Parathyroid adenoma (tissue), 2 donors: Measurements from ENCODE around the gene DMAC2L.
"Not testable (repeated sequence)": the region's sequence is repeated elsewhere in the genome, so short reads cannot be mapped to it uniquely, and the experiment has no call there.

Experiments used
- H2AFZ ChIP-seq: fragments of 300-600 bp; sonication (generic); one replicate; pipeline ENCODE4 v1.7.0; 2017; ENCODE audit warnings: antibody characterized with exemption, mild to moderate bottlenecking
- H3K27ac ChIP-seq: fragments of 300-600 bp; sonication (generic); one replicate; pipeline ENCODE4 v1.7.0; 2017
- H3K27me3 ChIP-seq: fragments of 300-600 bp; sonication (generic); one replicate; pipeline ENCODE4 v1.7.0; 2017; ENCODE audit warnings: low read length; ENCODE audit not compliant: control insufficient read depth, insufficient read depth
- H3K36me3 ChIP-seq: fragments of 300-600 bp; sonication (generic); one replicate; pipeline ENCODE4 v1.7.0; 2017; ENCODE audit warnings: low read length; ENCODE audit not compliant: control insufficient read depth, insufficient read depth
- H3K4me1 ChIP-seq: fragments of 300-600 bp; sonication (generic); one replicate; pipeline ENCODE4 v1.7.0; 2017; ENCODE audit warnings: control low read depth
- H3K4me2 ChIP-seq: fragments of 300-600 bp; sonication (generic); one replicate; pipeline ENCODE4 v1.7.0; 2017; ENCODE audit warnings: low read length
- H3K4me3 ChIP-seq: fragments of 300-600 bp; sonication (generic); one replicate; pipeline ENCODE4 v1.7.0; 2017; ENCODE audit warnings: low read depth, low read length
- H3K79me2 ChIP-seq: fragments of 300-600 bp; sonication (generic); one replicate; pipeline ENCODE4 v1.7.0; 2017; ENCODE audit warnings: control low read depth
- H3K9ac ChIP-seq: fragments of 300-600 bp; sonication (generic); one replicate; pipeline ENCODE4 v1.7.0; 2017; ENCODE audit warnings: mild to moderate bottlenecking
- H3K9me3 ChIP-seq: fragments of 300-600 bp; sonication (generic); one replicate; pipeline ENCODE4 v1.7.0; 2017; ENCODE audit warnings: low read length; ENCODE audit not compliant: control insufficient read depth
- TF ChIP-seq, protein P1 (sequence below): fragments of 300-600 bp; sonication (generic); IDR thresholded peaks from one replicate; pipeline ENCODE4 v1.7.0; 2017; ENCODE audit warnings: antibody characterized with exemption, mild to moderate bottlenecking
- donor health status: primary hyperparathyroidism.

Gene DMAC2L

DNA sequence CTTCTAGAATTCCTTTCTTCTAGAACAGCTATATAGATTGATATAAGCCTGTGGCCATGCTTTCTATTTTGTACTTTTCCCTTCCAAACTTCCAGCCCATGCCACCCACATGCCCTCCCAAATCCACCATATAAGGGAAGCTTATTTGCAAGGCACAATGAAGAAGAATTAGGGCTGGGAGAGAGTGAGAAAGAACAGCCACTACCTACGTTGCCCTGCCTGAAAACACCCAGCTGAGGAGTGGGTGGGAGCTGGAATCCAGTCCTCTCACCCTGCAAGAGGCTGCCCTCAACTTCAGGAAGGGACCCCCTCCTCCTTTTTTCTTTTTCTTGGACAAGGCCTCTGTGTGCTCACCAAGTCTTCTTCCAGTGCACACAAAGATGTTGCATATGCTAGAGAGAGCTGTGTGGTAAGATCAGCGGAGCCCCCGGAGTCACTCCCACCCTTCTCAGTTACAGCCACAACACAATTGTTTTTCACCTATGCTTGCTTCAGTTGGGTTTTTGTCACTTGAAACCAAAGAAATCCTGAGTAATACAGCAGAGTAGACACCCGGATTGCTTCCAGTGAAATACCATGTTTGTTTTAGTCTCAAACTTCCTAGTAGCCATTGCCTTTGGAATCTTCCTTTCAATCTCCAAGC, 45.8 kb downstream of the DMAC2L start:
- Histone ChIP-seq H3K4me2 (no peak overlapping the region), H3K4me3 (no peak overlapping the region), H3K79me2 (no peaks in the 10 kb centered on the region), H2AFZ (no peak overlapping the region), H3K9me3 (no peaks in the 10 kb centered on the region), H3K9ac (no peak overlapping the region), H3K27ac (no peak overlapping the region), H3K36me3 (no peaks in the 10 kb centered on the region), H3K4me1 (no peaks in the 10 kb centered on the region), H3K27me3 (no peaks in the 10 kb centered on the region)
- TF ChIP-seq, protein P1, sequence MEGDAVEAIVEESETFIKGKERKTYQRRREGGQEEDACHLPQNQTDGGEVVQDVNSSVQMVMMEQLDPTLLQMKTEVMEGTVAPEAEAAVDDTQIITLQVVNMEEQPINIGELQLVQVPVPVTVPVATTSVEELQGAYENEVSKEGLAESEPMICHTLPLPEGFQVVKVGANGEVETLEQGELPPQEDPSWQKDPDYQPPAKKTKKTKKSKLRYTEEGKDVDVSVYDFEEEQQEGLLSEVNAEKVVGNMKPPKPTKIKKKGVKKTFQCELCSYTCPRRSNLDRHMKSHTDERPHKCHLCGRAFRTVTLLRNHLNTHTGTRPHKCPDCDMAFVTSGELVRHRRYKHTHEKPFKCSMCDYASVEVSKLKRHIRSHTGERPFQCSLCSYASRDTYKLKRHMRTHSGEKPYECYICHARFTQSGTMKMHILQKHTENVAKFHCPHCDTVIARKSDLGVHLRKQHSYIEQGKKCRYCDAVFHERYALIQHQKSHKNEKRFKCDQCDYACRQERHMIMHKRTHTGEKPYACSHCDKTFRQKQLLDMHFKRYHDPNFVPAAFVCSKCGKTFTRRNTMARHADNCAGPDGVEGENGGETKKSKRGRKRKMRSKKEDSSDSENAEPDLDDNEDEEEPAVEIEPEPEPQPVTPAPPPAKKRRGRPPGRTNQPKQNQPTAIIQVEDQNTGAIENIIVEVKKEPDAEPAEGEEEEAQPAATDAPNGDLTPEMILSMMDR = no peak

DNA sequence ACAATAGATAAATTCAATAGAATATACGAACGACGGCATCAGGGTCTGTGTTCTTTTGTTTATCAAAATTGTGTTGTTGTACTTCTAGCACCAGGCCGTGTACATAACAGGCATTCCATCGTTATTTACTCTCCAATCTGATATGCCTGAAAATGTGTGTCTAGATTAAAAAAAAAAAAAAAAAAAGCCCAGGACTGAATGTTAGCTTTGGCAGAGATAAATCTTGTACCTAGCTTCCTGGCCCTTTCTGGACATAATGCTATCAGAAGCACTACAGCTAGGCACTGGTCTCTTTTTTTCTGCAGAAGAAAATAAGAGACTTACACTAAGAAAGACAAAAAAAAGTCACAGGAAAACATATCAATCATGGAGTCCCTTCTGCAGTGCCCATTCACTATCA, 47.5 kb downstream of the DMAC2L start:
- no peak overlapping the region for H3K27ac ChIP-seq
- TF ChIP-seq, protein P1 = no peak
- H3K4me3 ChIP-seq = no peak overlapping the region
- no peaks in the 10 kb centered on the region for H3K36me3 ChIP-seq
- no peak overlapping the region for H3K4me2 ChIP-seq
- H3K9ac ChIP-seq = no peak overlapping the region
- no peak overlapping the region for H2AFZ ChIP-seq
- no peaks in the 10 kb centered on the region for H3K4me1 ChIP-seq
- no peaks in the 10 kb centered on the region for H3K27me3 ChIP-seq
- H3K9me3 ChIP-seq = no peaks in the 10 kb centered on the region
- H3K79me2 ChIP-seq = no peaks in the 10 kb centered on the region

- Histone ChIP-seq H3K9me3 (no peaks in the 10 kb centered on the region), H3K9ac (no peak overlapping the region), H2AFZ (no peak overlapping the region), H3K36me3 (no peaks in the 10 kb centered on the region), H3K79me2 (no peaks in the 10 kb centered on the region), H3K27me3 (no peaks in the 10 kb centered on the region), H3K4me1 (no peaks in the 10 kb centered on the region), H3K4me3 (no peak overlapping the region), H3K27ac (no peak overlapping the region), H3K4me2 (no peak overlapping the region)
- TF ChIP-seq, protein P1 = no peak
Measured at GRCh38 chr14:50360093-50360492, 48.0 kb downstream of the DMAC2L start.

- Histone ChIP-seq H2AFZ (no peak overlapping the region), H3K27ac (no peak overlapping the region), H3K27me3 (no peaks in the 10 kb centered on the region), H3K9me3 (no peaks in the 10 kb centered on the region), H3K9ac (no peak overlapping the region), H3K36me3 (no peaks in the 10 kb centered on the region), H3K79me2 (no peaks in the 10 kb centered on the region), H3K4me1 (no peaks in the 10 kb centered on the region), H3K4me2 (no peak overlapping the region), H3K4me3 (no peak overlapping the region)
- TF ChIP-seq, protein P1 = no peak
Measured at GRCh38 chr14:50360851-50361250, 48.7 kb downstream of the DMAC2L start.

DNA sequence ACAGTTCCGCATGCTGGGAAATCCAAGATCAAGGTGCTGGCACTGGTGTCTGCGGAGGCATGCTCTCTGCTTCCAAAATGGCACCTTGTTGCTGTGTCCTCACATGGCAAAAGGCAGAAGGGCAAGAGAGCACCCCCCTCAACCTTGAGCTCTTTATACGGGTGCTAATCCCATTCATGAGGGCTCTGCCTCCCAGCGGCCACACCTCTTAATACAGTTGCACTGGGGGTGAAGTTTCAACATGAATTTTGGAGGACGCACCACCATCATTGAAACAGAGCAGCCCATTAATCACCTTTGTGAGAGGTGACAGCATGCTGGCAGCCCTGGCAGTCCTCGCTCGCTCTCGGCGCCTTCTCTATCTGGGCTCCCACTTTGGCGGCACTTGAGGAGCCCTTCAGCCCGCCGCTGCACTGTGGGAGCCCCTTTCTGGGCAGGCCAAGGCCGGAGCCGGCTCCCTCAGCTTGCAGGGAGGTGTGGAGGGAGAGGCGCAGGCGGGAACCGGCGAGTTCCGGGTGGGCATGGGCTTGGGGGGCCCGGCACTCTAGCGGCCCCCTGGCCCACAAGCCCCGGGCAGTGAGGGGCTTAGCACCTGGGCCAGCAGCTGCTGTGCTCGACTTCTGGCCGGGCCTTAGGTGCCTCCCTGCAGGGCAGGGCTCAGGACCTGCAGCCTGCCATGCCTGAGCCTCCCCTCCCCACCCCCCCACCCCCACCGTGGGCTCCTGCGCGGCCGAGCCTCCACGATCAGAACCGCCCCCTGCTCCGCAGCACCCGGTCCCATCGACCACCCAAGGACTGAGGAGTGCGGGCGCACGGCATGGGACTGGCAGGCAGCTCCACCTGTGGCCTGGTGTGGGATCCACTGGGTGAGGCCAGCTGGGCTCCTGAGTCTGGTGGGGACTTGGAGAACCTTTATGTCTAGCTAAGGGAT, 49.6 kb downstream of the DMAC2L start:
- H3K4me1 ChIP-seq, H2AFZ ChIP-seq, H3K27me3 ChIP-seq, H3K9ac ChIP-seq, H3K36me3 ChIP-seq, H3K79me2 ChIP-seq, H3K4me2 ChIP-seq, H3K4me3 ChIP-seq, H3K9me3 ChIP-seq, H3K27ac ChIP-seq: not testable (repeated sequence)
